Stimulated activated CD4-positive, alpha-beta T cell treated with anti-CD3 and anti-CD28 coated beads, Interleukin-12 subunit alpha, Interleukin-12 subunit beta, amount 100 ng/mL, for 24 hours (primary cell): Measurements from ENCODE around the gene PDE4D.

Source experiments
- DNase-seq, 2 experiments: peaks; one replicate each; pipeline ENCODE4 v3.0.0-alpha.2; 2020; ENCODE audit warnings: low read depth in 2 of 2

The PDE4D gene

GRCh38 chr5:59655693-59656309, 237.7 kb downstream of the PDE4D start:
- no peak for DNase-seq

- DNase-seq, result no peak
These were observed 238.8 kb downstream of the PDE4D start for GRCh38 chr5:59654691-59655090.

- no peak for DNase-seq
These were observed 241.1 kb downstream of the PDE4D start for GRCh38 chr5:59652449-59652848.

- DNase-seq, result no peak
These were observed 244.3 kb downstream of the PDE4D start for GRCh38 chr5:59648949-59649921.

GRCh38 chr5:59648038-59648831, 245.3 kb downstream of the PDE4D start:
- no peak for DNase-seq

GRCh38 chr5:59645380-59645779, 248.1 kb downstream of the PDE4D start:
- DNase-seq, result no peak

GRCh38 chr5:59640411-59640810, 253.1 kb downstream of the PDE4D start:
- DNase-seq, result no peak

GRCh38 chr5:59637884-59638580, 255.5 kb downstream of the PDE4D start:
- DNase-seq, result no peak

GRCh38 chr5:59629561-59629960, 264.0 kb downstream of the PDE4D start:
- DNase-seq, result no peak

GRCh38 chr5:59628062-59628828, 265.3 kb downstream of the PDE4D start:
- DNase-seq, result no peak

GRCh38 chr5:59624898-59625297, 268.6 kb downstream of the PDE4D start:
- no peak for DNase-seq

GRCh38 chr5:59622848-59623247, 270.7 kb downstream of the PDE4D start:
- no peak for DNase-seq

- no peak for DNase-seq
These were observed 272.0 kb downstream of the PDE4D start for GRCh38 chr5:59621477-59621876.

- DNase-seq, result no peak
These were observed 272.9 kb downstream of the PDE4D start for GRCh38 chr5:59620535-59621212.

GRCh38 chr5:59618644-59619043, 274.9 kb downstream of the PDE4D start:
- no peak for DNase-seq

GRCh38 chr5:59617186-59617771, 276.2 kb downstream of the PDE4D start:
- no peak for DNase-seq

- no peak for DNase-seq
These were observed 277.1 kb downstream of the PDE4D start for GRCh38 chr5:59616413-59616812.

GRCh38 chr5:59615272-59615671, 278.3 kb downstream of the PDE4D start:
- no peak for DNase-seq

GRCh38 chr5:59609501-59610265, 283.8 kb downstream of the PDE4D start:
- DNase-seq, result no peak
